IMR-90 (cell line): ENCODE data around the gene ERBB4.

Experiments used
- FOS ChIP-seq: fragments of 150-350 bp; IDR thresholded peaks from 2 replicates; pipeline ENCODE4 v1.6.1; 2016; ENCODE audit warnings: low read depth, low read length
- MAZ ChIP-seq: IDR thresholded peaks from 2 replicates; pipeline ENCODE4 v1.6.1; 2012; ENCODE audit warnings: low read depth, mild to moderate bottlenecking, low read length, improper control_type of control experiment, moderate library complexity, borderline replicate concordance
- MXI1 ChIP-seq: IDR thresholded peaks from 2 replicates; pipeline ENCODE4 v1.6.1; 2012; ENCODE audit warnings: low read depth, mild to moderate bottlenecking, low read length, moderate library complexity, borderline replicate concordance
- NFE2L2 ChIP-seq: fragments of 150-350 bp; IDR thresholded peaks from 2 replicates; pipeline ENCODE4 v1.6.1; 2016; ENCODE audit warnings: low read depth, mild to moderate bottlenecking, low read length
- POLR2A ChIP-seq: IDR thresholded peaks from 2 replicates; pipeline ENCODE4 v1.6.1; 2012; ENCODE audit warnings: mild to moderate bottlenecking, low read depth, low read length
- RFX5 ChIP-seq: IDR thresholded peaks from 2 replicates; pipeline ENCODE4 v1.8.0; 2012; ENCODE audit warnings: low read depth, mild to moderate bottlenecking, low read length, moderate library complexity
- SMC3 ChIP-seq: fragments of 150-350 bp; IDR thresholded peaks from 2 replicates; pipeline ENCODE4 v1.6.1; 2016; ENCODE audit warnings: low read depth, mild to moderate bottlenecking, antibody characterized with exemption, low read length, moderate library complexity
- TF ChIP-seq, protein P1 (sequence below): conservative IDR thresholded peaks from 2 replicates; pipeline ENCODE4 v1.5.1; 2012; ENCODE audit warnings: mild to moderate bottlenecking, low read depth, low read length, improper control_type of control experiment
- TF ChIP-seq, protein P2 (sequence below): fragments of 150-350 bp; IDR thresholded peaks from 2 replicates; pipeline ENCODE4 v1.6.1; 2017; ENCODE audit warnings: mild to moderate bottlenecking, antibody characterized with exemption, low read length, low read depth

DNA sequence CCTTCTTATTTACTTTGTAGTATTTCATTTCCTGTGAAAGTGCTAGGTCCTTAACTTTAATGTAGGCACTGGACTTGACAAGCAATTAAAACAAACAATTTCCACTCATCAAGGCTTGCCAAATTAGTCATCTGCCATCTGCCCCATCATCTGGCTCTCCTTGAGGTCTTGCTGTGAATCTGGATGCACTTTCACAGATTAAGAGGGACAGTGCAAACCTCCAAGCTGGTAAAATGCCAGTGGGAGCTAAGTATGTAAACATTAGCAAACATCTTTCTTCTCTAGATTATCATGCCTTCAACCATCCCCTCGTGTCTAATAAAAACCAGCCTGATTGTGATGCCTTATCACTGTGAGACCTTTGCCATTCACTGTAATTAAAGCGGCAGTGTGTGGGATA is 402.9 kb downstream of the ERBB4 start:
- TF ChIP-seq, protein P1, sequence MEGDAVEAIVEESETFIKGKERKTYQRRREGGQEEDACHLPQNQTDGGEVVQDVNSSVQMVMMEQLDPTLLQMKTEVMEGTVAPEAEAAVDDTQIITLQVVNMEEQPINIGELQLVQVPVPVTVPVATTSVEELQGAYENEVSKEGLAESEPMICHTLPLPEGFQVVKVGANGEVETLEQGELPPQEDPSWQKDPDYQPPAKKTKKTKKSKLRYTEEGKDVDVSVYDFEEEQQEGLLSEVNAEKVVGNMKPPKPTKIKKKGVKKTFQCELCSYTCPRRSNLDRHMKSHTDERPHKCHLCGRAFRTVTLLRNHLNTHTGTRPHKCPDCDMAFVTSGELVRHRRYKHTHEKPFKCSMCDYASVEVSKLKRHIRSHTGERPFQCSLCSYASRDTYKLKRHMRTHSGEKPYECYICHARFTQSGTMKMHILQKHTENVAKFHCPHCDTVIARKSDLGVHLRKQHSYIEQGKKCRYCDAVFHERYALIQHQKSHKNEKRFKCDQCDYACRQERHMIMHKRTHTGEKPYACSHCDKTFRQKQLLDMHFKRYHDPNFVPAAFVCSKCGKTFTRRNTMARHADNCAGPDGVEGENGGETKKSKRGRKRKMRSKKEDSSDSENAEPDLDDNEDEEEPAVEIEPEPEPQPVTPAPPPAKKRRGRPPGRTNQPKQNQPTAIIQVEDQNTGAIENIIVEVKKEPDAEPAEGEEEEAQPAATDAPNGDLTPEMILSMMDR: no peak
- no peak for TF ChIP-seq POLR2A
- no peak for TF ChIP-seq MAZ
- TF ChIP-seq MXI1: no peak
- TF ChIP-seq SMC3: no peak
- TF ChIP-seq FOS: no peak
- TF ChIP-seq, protein P2, sequence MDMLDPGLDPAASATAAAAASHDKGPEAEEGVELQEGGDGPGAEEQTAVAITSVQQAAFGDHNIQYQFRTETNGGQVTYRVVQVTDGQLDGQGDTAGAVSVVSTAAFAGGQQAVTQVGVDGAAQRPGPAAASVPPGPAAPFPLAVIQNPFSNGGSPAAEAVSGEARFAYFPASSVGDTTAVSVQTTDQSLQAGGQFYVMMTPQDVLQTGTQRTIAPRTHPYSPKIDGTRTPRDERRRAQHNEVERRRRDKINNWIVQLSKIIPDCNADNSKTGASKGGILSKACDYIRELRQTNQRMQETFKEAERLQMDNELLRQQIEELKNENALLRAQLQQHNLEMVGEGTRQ: no peak
- no peak for TF ChIP-seq NFE2L2
- TF ChIP-seq RFX5: no peak
